Measurements from ENCODE around the gene ARSA.

ARSA gene

DNA sequence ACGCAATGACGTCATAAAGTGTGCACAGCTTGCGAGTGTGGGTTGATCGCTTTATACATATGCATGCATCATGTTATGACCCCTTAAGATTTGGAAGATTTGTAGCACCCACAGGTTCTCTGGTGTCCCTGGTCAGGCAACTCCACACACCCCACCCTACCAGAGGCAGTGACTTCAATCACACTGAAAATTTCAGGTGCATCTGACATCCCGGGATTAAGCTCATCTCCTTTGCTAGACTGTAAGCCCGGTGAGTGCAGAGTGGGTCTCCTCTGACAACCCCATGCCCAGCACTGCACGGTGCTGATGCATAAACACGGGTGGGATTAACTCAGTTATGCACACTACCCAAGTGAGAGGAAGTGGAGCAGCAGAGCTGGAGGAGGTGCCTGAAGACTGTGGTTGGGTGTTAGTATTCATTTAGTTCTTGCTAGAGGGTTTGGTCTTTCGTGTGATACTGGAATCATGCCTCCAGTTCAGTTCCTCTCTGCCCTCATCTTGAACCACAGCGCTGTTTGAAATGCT lies 6.5 kb downstream of the ARSA start:
- H3K4me3 ChIP-seq (ENCODE audit: low read depth, low read length) = no peak overlapping the region
- POLR2A ChIA-PET = interaction anchor here (0.5 to 1.9 kb wide), 4 partner anchors 60 to 114 kb away, joined by 4 to 13 read pairs (median 6); partner anchors contain the start of genes LMF2, NCAPH2 and SCO2
- CTCF ChIA-PET = interaction anchor here (0.6 to 4.5 kb wide), 27 partner anchors 9 to 395 kb away, joined by 3 to 24 read pairs (median 4); partner anchors contain the start of genes LMF2, NCAPH2 and SYCE3
- no peak for TF ChIP-seq BCL6B (tag by site-specific recombination; IDR thresholded peaks at IDR 0.05)
- no peak for TF ChIP-seq ZNF416 (tag by site-specific recombination; IDR thresholded peaks at IDR 0.05)
- TF ChIP-seq, protein P1, sequence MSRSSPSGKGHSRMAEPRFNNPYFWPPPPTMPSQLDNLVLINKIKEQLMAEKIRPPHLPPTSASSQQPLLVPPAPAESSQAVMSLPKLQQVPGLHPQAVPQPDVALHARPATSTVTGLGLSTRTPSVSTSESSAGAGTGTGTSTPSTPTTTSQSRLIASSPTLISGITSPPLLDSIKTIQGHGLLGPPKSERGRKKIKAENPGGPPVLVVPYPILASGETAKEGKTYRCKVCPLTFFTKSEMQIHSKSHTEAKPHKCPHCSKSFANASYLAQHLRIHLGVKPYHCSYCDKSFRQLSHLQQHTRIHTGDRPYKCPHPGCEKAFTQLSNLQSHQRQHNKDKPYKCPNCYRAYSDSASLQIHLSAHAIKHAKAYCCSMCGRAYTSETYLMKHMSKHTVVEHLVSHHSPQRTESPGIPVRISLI (tag by site-specific recombination; IDR thresholded peaks at IDR 0.05) = no peak
- TF ChIP-seq SP3 (tag by site-specific recombination; IDR thresholded peaks at IDR 0.05) = no peak
- no peak for TF ChIP-seq ZNF223 (tag by site-specific recombination; IDR thresholded peaks at IDR 0.05)
- TF ChIP-seq ZNF24 (tag by site-specific recombination; IDR thresholded peaks at IDR 0.05) = no peak
- peak; percentile 27; the same call in 1 of the 2 replicates for TF ChIP-seq ZFHX2 (tag by site-specific recombination; conservative IDR thresholded peaks at IDR 0.05)
- TF ChIP-seq ZNF391 (tag by site-specific recombination; IDR thresholded peaks at IDR 0.05; ENCODE audit: borderline replicate concordance, low read depth) = no peak
- no peak for TF ChIP-seq ZBTB49 (tag by site-specific recombination; IDR thresholded peaks at IDR 0.05; ENCODE audit: low read depth)
- TF ChIP-seq ZNF629 (tag by site-specific recombination; IDR thresholded peaks at IDR 0.05) = peak; percentile 86; the same call in 1 of the 2 replicates
- 0 out of 2 replicates have a peak, but pooled peaks have one; percentile 8 for TF ChIP-seq EGR2 (tag by site-specific recombination; IDR thresholded peaks at IDR 0.05; ENCODE audit: low read depth)
- no peak for TF ChIP-seq ZNF560 (tag by site-specific recombination; IDR thresholded peaks at IDR 0.05; ENCODE audit: borderline replicate concordance)
- no peak for TF ChIP-seq ZNF596 (tag by site-specific recombination; IDR thresholded peaks at IDR 0.05)
- no peak for TF ChIP-seq PATZ1 (tag by site-specific recombination; IDR thresholded peaks at IDR 0.05)
- TF ChIP-seq TSHZ1 (tag by site-specific recombination; IDR thresholded peaks at IDR 0.05; ENCODE audit: borderline replicate concordance) = peak; percentile 47; the same call in 1 of the 2 replicates
- no peak for TF ChIP-seq ZNF2 (tag by site-specific recombination; IDR thresholded peaks at IDR 0.05)
- TF ChIP-seq, protein P2, sequence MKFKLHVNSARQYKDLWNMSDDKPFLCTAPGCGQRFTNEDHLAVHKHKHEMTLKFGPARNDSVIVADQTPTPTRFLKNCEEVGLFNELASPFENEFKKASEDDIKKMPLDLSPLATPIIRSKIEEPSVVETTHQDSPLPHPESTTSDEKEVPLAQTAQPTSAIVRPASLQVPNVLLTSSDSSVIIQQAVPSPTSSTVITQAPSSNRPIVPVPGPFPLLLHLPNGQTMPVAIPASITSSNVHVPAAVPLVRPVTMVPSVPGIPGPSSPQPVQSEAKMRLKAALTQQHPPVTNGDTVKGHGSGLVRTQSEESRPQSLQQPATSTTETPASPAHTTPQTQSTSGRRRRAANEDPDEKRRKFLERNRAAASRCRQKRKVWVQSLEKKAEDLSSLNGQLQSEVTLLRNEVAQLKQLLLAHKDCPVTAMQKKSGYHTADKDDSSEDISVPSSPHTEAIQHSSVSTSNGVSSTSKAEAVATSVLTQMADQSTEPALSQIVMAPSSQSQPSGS (tag by site-specific recombination; IDR thresholded peaks at IDR 0.05; ENCODE audit: low read depth) = peak; percentile 98
- peak; percentile 43 for TF ChIP-seq ZBTB17 (tag by site-specific recombination; IDR thresholded peaks at IDR 0.05)
- TF ChIP-seq ZBTB20 (tag by site-specific recombination; IDR thresholded peaks at IDR 0.05) = peak; percentile 71; the same call in 1 of the 2 replicates
- TF ChIP-seq ZBTB48 (tag by site-specific recombination; IDR thresholded peaks at IDR 0.05) = peak; percentile 79
- no peak for TF ChIP-seq ZNF175 (tag by site-specific recombination; IDR thresholded peaks at IDR 0.05)
- TF ChIP-seq SP2 (tag by site-specific recombination; IDR thresholded peaks at IDR 0.05) = 0 out of 2 replicates have a peak, but pooled peaks have one; percentile 6
- H3K27ac ChIP-seq (ENCODE audit: extremely low read depth, low read depth, low read length) = no peak overlapping the region
- peaks cover 7% of the 10 kb centered on the region; the same call in 1 of the 2 replicates for H3K4me1 ChIP-seq (ENCODE audit: control insufficient read depth, insufficient read depth, low read length)
- H3K9me3 ChIP-seq (ENCODE audit: control insufficient read depth, insufficient read depth, low read depth, low read length) = no peaks in the 10 kb centered on the region
- peaks cover 0 to 11% of the 10 kb centered on the region in 2 experiments; a peak in 1 of 3 replicates for H3K36me3 ChIP-seq (ENCODE audit: control insufficient read depth in 2 of 2, insufficient read depth in 1 of 2, low read length in 2 of 2)
